SK-N-SH treated with all-trans-retinoic acid at 6 μM for 48 hours (cell line): ENCODE results near the gene TIPRL.
A peak's percentile ranks its signal among the peaks of the same experiment; 100 is the strongest.

Experiments used
- ATAC-seq: fragments of 200-7000 bp; cut with Tn5 transposase; 3 replicates; pipeline ENCODE4 v1.9.1; 2020; ENCODE audit warnings: mild to moderate bottlenecking, moderate library complexity
- ARNTL ChIP-seq: fragments of 450-650 bp; formaldehyde crosslinking; IDR thresholded peaks from 2 replicates; pipeline ENCODE4 v1.5.0; 2020; ENCODE audit warnings: low read depth, mild to moderate bottlenecking, moderate library complexity, borderline replicate concordance
- BACH2 ChIP-seq: fragments of 250-450 bp; sonication (Bioruptor Pico); IDR thresholded peaks from 2 replicates; pipeline ENCODE4 v1.9.0; 2021; ENCODE audit warnings: mild to moderate bottlenecking, borderline replicate concordance
- CREB5 ChIP-seq: fragments of 250-450 bp; sonication (Bioruptor Pico); IDR thresholded peaks from 2 replicates; pipeline ENCODE4 v1.5.1; 2020; ENCODE audit warnings: low read depth, mild to moderate bottlenecking, moderate library complexity
- CSDC2 ChIP-seq: fragments of 250-450 bp; sonication (Bioruptor Pico); IDR thresholded peaks from 2 replicates; pipeline ENCODE4 v1.5.0; 2020; ENCODE audit warnings: mild to moderate bottlenecking, moderate library complexity
- CSRNP3 ChIP-seq: fragments of 250-450 bp; sonication (Bioruptor Pico); IDR thresholded peaks from 2 replicates; pipeline ENCODE4 v1.5.1; 2021; ENCODE audit warnings: mild to moderate bottlenecking, moderate library complexity
- ESRRG ChIP-seq: fragments of 250-450 bp; sonication (Bioruptor Pico); IDR thresholded peaks from 2 replicates; pipeline ENCODE4 v1.6.1; 2021; ENCODE audit warnings: mild to moderate bottlenecking
- GLIS3 ChIP-seq: fragments of 250-450 bp; sonication (Bioruptor Pico); IDR thresholded peaks from 2 replicates; pipeline ENCODE4 v1.5.0; 2020; ENCODE audit warnings: mild to moderate bottlenecking, moderate library complexity
- ISL1 ChIP-seq: fragments of 250-450 bp; sonication (Bioruptor Pico); IDR thresholded peaks from 2 replicates; pipeline ENCODE4 v2.1.2; 2022; ENCODE audit warnings: mild to moderate bottlenecking, moderate library complexity
- OSR1 ChIP-seq: fragments of 250-450 bp; sonication (Bioruptor Pico); IDR thresholded peaks from 2 replicates; pipeline ENCODE4 v1.8.0; 2022; ENCODE audit warnings: moderate library complexity, mild to moderate bottlenecking, inconsistent platforms
- PPARA ChIP-seq: fragments of 250-450 bp; sonication (Bioruptor Pico); IDR thresholded peaks from 2 replicates; pipeline ENCODE4 v1.5.0; 2020; ENCODE audit warnings: mild to moderate bottlenecking, borderline replicate concordance
- RARB ChIP-seq: fragments of 250-450 bp; sonication (Bioruptor Pico); IDR thresholded peaks from 2 replicates; pipeline ENCODE4 v1.8.0; 2021; ENCODE audit warnings: mild to moderate bottlenecking, moderate library complexity
- SNAI2 ChIP-seq: fragments of 250-450 bp; sonication (Bioruptor Pico); IDR thresholded peaks from 2 replicates; pipeline ENCODE4 v1.5.0; 2020; ENCODE audit warnings: mild to moderate bottlenecking, moderate library complexity
- TCF4 ChIP-seq: fragments of 250-450 bp; sonication (Bioruptor Pico); IDR thresholded peaks from 2 replicates; pipeline ENCODE4 v1.8.0; 2021; ENCODE audit warnings: mild to moderate bottlenecking, moderate library complexity, borderline replicate concordance
- TOX ChIP-seq: fragments of 250-450 bp; sonication (Bioruptor Pico); IDR thresholded peaks from 2 replicates; pipeline ENCODE4 v1.8.0; 2021; ENCODE audit warnings: mild to moderate bottlenecking, moderate library complexity, borderline replicate concordance
- ZC3H10 ChIP-seq: fragments of 250-450 bp; sonication (Bioruptor Pico); IDR thresholded peaks from 2 replicates; pipeline ENCODE4 v1.5.1; 2021; ENCODE audit warnings: mild to moderate bottlenecking, moderate library complexity
- ZFP3 ChIP-seq: fragments of 250-450 bp; sonication (Bioruptor Pico); IDR thresholded peaks from 2 replicates; pipeline ENCODE4 v1.5.0; 2020; ENCODE audit warnings: mild to moderate bottlenecking, moderate library complexity
- ZFP30 ChIP-seq: fragments of 450-650 bp; formaldehyde crosslinking; IDR thresholded peaks from 2 replicates; pipeline ENCODE4 v1.5.0; 2022; ENCODE audit warnings: mild to moderate bottlenecking, moderate library complexity
- ZNF565 ChIP-seq: fragments of 450-650 bp; formaldehyde crosslinking; conservative IDR thresholded peaks from 2 replicates; pipeline ENCODE4 v1.5.0; 2020; ENCODE audit warnings: low read depth, mild to moderate bottlenecking, moderate library complexity
- ZNF70 ChIP-seq: fragments of 450-650 bp; formaldehyde crosslinking; IDR thresholded peaks from 2 replicates; pipeline ENCODE4 v1.5.0; 2020; ENCODE audit warnings: mild to moderate bottlenecking, moderate library complexity
- ZNF8 ChIP-seq: fragments of 450-650 bp; formaldehyde crosslinking; IDR thresholded peaks from 2 replicates; pipeline ENCODE4 v1.5.0; 2020; ENCODE audit warnings: mild to moderate bottlenecking, moderate library complexity
- TF ChIP-seq, protein P1 (sequence below): fragments of 250-450 bp; sonication (Bioruptor Pico); IDR thresholded peaks from 2 replicates; pipeline ENCODE4 v1.5.0; 2020; ENCODE audit warnings: mild to moderate bottlenecking, moderate library complexity
- TF ChIP-seq, protein P2 (sequence below): fragments of 250-450 bp; sonication (Bioruptor Pico); IDR thresholded peaks from 2 replicates; pipeline ENCODE4 v1.8.0; 2021; ENCODE audit warnings: low read depth, mild to moderate bottlenecking, moderate library complexity, borderline replicate concordance

TIPRL gene

GRCh38 chr1:168129933-168130332 lies 48.8 kb upstream of the TIPRL start (continued):
- TF ChIP-seq CREB5 (CRISPR knock-in tag) (no peak), ZFP30 (CRISPR knock-in tag) (no peak), ZNF565 (CRISPR knock-in tag) (no peak), ARNTL (no peak), GLIS3 (CRISPR knock-in tag) (no peak), BACH2 (CRISPR knock-in tag) (no peak), TCF4 (CRISPR knock-in tag) (no peak)
- TF ChIP-seq, all 23 proteins: peak for 0

DNA sequence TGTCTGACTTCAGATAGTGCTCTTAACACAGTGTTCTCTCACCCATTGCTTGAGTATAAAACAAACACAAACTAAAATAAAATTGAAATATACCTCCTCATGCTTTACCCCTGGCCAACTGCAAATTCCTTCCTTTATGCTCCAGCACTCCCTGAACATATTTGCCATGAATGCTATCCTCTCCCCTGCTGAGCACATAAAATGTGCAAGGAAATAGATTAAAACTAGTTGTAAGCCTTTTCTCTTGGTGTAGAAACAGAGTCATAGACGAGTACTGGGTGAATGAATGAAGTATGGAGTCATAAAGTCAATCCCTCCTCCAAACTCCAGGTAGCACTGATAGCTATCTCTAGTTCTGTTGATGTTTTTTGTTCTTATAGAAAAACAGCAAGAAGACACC lies 44.6 kb upstream of the TIPRL start:
- no peak for ATAC-seq
- no peak for TF ChIP-seq ESRRG
- TF ChIP-seq ZNF70 = no peak
- no peak for TF ChIP-seq GLIS3 (CRISPR knock-in tag)
- no peak for TF ChIP-seq BACH2 (CRISPR knock-in tag)
- TF ChIP-seq ARNTL = no peak
- no peak for TF ChIP-seq TCF4 (CRISPR knock-in tag)
- TF ChIP-seq, all 23 proteins: peak for 0

DNA sequence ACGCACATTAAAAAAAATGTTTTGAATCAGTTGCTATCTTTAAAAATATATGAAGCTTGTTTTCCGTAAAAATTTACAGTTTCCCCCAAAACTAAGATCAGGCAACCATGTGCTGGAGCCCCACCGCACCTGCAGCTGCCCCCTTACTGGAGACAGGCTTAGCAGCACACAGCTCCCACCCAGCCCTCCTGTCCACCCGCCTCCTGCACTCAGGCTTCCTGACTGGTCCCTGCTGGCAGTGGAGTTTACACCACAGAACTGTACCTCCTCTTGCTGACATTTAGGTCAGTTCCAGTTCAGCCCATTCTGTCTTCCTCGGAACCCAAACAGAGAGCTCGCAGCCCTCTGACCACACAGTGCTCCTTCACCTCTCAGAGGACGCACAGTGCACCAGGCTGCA lies 44.1 kb upstream of the TIPRL start:
- TF ChIP-seq CSDC2 (CRISPR knock-in tag) (no peak), RARB (CRISPR knock-in tag) (no peak), BACH2 (CRISPR knock-in tag) (no peak), ZFP3 (CRISPR knock-in tag) (no peak), GLIS3 (CRISPR knock-in tag) (no peak), CREB5 (CRISPR knock-in tag) (no peak), ISL1 (CRISPR knock-in tag) (no peak), ZNF70 (no peak), PPARA (no peak), ESRRG (no peak), TOX (CRISPR knock-in tag) (no peak), ZFP30 (CRISPR knock-in tag) (no peak), ZC3H10 (CRISPR knock-in tag) (no peak), CSRNP3 (CRISPR knock-in tag) (no peak), ARNTL (no peak), ZNF8 (CRISPR knock-in tag) (no peak), SNAI2 (no peak)
- TF ChIP-seq, protein P1, sequence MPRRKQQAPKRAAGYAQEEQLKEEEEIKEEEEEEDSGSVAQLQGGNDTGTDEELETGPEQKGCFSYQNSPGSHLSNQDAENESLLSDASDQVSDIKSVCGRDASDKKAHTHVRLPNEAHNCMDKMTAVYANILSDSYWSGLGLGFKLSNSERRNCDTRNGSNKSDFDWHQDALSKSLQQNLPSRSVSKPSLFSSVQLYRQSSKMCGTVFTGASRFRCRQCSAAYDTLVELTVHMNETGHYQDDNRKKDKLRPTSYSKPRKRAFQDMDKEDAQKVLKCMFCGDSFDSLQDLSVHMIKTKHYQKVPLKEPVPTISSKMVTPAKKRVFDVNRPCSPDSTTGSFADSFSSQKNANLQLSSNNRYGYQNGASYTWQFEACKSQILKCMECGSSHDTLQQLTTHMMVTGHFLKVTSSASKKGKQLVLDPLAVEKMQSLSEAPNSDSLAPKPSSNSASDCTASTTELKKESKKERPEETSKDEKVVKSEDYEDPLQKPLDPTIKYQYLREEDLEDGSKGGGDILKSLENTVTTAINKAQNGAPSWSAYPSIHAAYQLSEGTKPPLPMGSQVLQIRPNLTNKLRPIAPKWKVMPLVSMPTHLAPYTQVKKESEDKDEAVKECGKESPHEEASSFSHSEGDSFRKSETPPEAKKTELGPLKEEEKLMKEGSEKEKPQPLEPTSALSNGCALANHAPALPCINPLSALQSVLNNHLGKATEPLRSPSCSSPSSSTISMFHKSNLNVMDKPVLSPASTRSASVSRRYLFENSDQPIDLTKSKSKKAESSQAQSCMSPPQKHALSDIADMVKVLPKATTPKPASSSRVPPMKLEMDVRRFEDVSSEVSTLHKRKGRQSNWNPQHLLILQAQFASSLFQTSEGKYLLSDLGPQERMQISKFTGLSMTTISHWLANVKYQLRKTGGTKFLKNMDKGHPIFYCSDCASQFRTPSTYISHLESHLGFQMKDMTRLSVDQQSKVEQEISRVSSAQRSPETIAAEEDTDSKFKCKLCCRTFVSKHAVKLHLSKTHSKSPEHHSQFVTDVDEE = no peak

DNA sequence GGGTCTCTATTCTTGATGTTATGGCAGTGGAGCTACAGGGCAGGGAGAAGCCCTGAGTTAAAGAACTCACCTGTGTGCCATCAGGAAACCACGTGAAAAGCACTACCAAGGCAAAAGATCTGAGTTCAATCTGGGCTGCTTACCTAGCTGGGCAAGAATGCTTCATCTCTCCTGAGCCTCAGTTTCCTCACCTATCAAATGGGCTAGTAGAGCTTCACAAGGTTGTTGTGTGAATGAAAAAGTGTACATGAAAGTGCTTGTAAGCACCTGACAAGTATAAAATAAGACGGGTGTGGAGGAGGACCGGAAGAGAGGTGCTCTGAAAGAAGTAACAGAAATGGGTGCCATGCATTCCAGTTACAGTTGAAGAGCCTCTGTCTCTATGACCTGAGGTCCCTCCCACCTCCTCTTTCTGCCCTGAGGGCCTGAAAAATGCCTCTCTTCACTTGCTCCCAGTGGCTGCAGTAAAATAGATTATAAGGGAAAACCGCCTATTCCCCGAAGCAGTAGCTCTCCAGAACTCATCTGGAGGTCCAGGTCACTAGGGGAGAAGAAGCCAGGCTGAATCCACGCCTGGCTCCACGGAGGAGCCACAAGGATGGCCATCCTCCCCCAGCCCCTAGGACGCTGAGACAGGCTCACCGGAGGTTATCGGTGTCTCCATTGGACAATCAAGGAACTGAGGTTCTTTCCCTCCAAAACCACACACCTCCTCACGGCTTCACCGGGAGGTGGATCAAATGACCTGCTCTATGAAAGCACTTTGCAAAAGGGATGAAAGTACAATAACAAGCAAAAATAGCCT lies 43.4 kb upstream of the TIPRL start:
- TF ChIP-seq PPARA (no peak), ARNTL (no peak), ESRRG (no peak), ZFP3 (CRISPR knock-in tag) (no peak), CSRNP3 (CRISPR knock-in tag) (no peak), ZNF70 (no peak), ZNF8 (CRISPR knock-in tag) (no peak), CREB5 (CRISPR knock-in tag) (no peak), TCF4 (CRISPR knock-in tag) (no peak), ISL1 (CRISPR knock-in tag) (no peak), SNAI2 (no peak), CSDC2 (CRISPR knock-in tag) (no peak), ZFP30 (CRISPR knock-in tag) (no peak), OSR1 (CRISPR knock-in tag) (no peak), GLIS3 (CRISPR knock-in tag) (no peak), BACH2 (CRISPR knock-in tag) (no peak)
- TF ChIP-seq, protein P2, sequence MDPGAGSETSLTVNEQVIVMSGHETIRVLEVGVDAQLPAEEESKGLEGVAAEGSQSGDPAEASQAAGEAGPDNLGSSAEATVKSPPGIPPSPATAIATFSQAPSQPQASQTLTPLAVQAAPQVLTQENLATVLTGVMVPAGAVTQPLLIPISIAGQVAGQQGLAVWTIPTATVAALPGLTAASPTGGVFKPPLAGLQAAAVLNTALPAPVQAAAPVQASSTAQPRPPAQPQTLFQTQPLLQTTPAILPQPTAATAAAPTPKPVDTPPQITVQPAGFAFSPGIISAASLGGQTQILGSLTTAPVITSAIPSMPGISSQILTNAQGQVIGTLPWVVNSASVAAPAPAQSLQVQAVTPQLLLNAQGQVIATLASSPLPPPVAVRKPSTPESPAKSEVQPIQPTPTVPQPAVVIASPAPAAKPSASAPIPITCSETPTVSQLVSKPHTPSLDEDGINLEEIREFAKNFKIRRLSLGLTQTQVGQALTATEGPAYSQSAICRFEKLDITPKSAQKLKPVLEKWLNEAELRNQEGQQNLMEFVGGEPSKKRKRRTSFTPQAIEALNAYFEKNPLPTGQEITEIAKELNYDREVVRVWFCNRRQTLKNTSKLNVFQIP (CRISPR knock-in tag) = no peak
- peak; percentile 21 for ATAC-seq

More for the DNA sequence above, 44.1 kb upstream of the TIPRL start:
- ATAC-seq = no peak
